Body of pancreas (tissue), 4 donors: Measurements from ENCODE around the gene SPIN2B.

ENCODE experiments used
- CTCF ChIP-seq, 7 experiments: fragments of 450-650 bp in 4 of 7; fragments of 200-600 bp in 3 of 7; sonication (generic) in 3 of 7; IDR thresholded peaks; one replicate each; pipeline ENCODE4 v1.5.1; 2016 to 2019; ENCODE audit warnings: antibody characterized with exemption in 7 of 7
- POLR2A ChIP-seq, 3 donors: fragments of 450-650 bp; IDR thresholded peaks; one replicate each; pipeline ENCODE4 v1.6.1; 2016; ENCODE audit warnings: antibody characterized with exemption in 3 of 3, mild to moderate bottlenecking in 2 of 3

GRCh38 chrX:57137501-57137900 is 16.2 kb upstream of the SPIN2B start:
- no peak for TF ChIP-seq CTCF (IDR thresholded peaks at IDR 0.05)
- TF ChIP-seq POLR2A (IDR thresholded peaks at IDR 0.05), result no peak
